ENCODE data around the gene GCN1. TPM values are rescaled to one million over a fixed set of nuclear protein-coding genes. Genes with fewer than 3 reads are reported as not detected.
"Not testable (repeated sequence)": the region's sequence is repeated elsewhere in the genome, so short reads cannot be mapped to it uniquely, and the experiment has no call there.

The GCN1 gene
- total and polyA plus RNA-seq, 2 donors (not counting 1 experiment from before 2014, with no cell fraction given), result 30.8 to 93.1 TPM

- Histone ChIP-seq H4K20me1 (ENCODE audit: control insufficient read depth, extremely low read depth, insufficient read depth, low read length) (no peaks in the 10 kb centered on the region), H3K4me1 (ENCODE audit: control insufficient read depth, extremely low read depth, insufficient read depth, low read length) (peaks cover 55% of the 10 kb centered on the region), H2AFZ (ENCODE audit: low read length) (no peak overlapping the region), H3K79me2 (ENCODE audit: control insufficient read depth, insufficient read depth, low read length) (peaks cover 90% of the 10 kb centered on the region), H3K4me2 (ENCODE audit: extremely low read depth, insufficient read depth, low read length) (no peak overlapping the region), H3K27me3 (ENCODE audit: control insufficient read depth, insufficient read depth, low read length) (no peaks in the 10 kb centered on the region), H3K9me3 (ENCODE audit: control insufficient read depth, insufficient read depth, low read depth, low read length) (no peaks in the 10 kb centered on the region), H3K9ac (ENCODE audit: insufficient read depth, low read length) (no peak overlapping the region), H3K27ac (ENCODE audit: insufficient read depth, low read length) (no peak overlapping the region), H3K4me3 (replicated peaks in 1 of 4; ENCODE audit: control extremely low read depth in 1 of 4, insufficient read depth in 1 of 4, low read depth in 3 of 4, low read length in 4 of 4) (no peak overlapping the region), H3K36me3 (ENCODE audit: control insufficient read depth, insufficient read depth, low read length) (peaks cover 3% of the 10 kb centered on the region)
- no peak for TF ChIP-seq EZH2 (IDR thresholded peaks at IDR 0.05; ENCODE audit: low read length, missing control alignments)
- TF ChIP-seq CTCF (conservative IDR thresholded peaks at IDR 0.05 in 1 of 2, IDR thresholded peaks at IDR 0.05 in 1 of 2; ENCODE audit: low read depth in 1 of 2, low read length in 2 of 2), result no peak
- DNase-seq (ENCODE audit: low read depth in 2 of 2), result no peak
Observed at GRCh38 chr12:120238839-120239445, 44.4 kb upstream of the GCN1 start.

DNA sequence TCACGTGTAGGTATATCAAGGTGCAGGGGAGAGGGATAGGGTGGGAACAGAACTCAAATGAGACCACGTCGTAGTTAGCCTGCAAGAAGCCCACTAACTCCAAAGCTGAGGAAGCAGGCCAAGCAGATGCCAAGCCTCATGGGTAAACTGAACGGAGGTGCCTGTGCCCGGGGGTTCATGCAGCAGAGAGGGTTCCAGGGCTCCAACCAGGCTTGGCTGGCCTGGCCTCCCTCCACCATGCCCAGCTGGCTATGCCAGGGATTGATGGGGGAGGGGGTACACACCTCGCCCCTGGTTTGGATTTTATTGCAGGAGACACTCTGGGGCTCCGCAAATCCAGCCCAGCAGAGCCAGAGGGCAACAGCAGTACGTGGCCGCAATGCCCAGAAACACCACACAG, 43.7 kb upstream of the GCN1 start:
- H3K4me2 ChIP-seq (ENCODE audit: extremely low read depth, insufficient read depth, low read length), result peak overlapping the region; percentile 44
- peaks cover 2% of the 10 kb centered on the region for H3K36me3 ChIP-seq (ENCODE audit: control insufficient read depth, insufficient read depth, low read length)
- no peak for DNase-seq (ENCODE audit: low read depth in 2 of 2)
- H3K4me3 ChIP-seq (replicated peaks in 1 of 4; ENCODE audit: control extremely low read depth in 1 of 4, insufficient read depth in 1 of 4, low read depth in 3 of 4, low read length in 4 of 4), result no peak overlapping the region
- H3K27ac ChIP-seq (ENCODE audit: insufficient read depth, low read length), result peak overlapping the region; percentile 85
- H3K27me3 ChIP-seq (ENCODE audit: control insufficient read depth, insufficient read depth, low read length), result no peaks in the 10 kb centered on the region
- TF ChIP-seq CTCF (conservative IDR thresholded peaks at IDR 0.05 in 1 of 2, IDR thresholded peaks at IDR 0.05 in 1 of 2; ENCODE audit: low read depth in 1 of 2, low read length in 2 of 2) (no peak), EZH2 (IDR thresholded peaks at IDR 0.05; ENCODE audit: low read length, missing control alignments) (no peak)
- peaks cover 59% of the 10 kb centered on the region for H3K4me1 ChIP-seq (ENCODE audit: control insufficient read depth, extremely low read depth, insufficient read depth, low read length)
- H3K9me3 ChIP-seq (ENCODE audit: control insufficient read depth, insufficient read depth, low read depth, low read length), result no peaks in the 10 kb centered on the region
- H3K9ac ChIP-seq (ENCODE audit: insufficient read depth, low read length), result no peak overlapping the region
- no peaks in the 10 kb centered on the region for H4K20me1 ChIP-seq (ENCODE audit: control insufficient read depth, extremely low read depth, insufficient read depth, low read length)
- no peak overlapping the region for H2AFZ ChIP-seq (ENCODE audit: low read length)
- peaks cover 90% of the 10 kb centered on the region for H3K79me2 ChIP-seq (ENCODE audit: control insufficient read depth, insufficient read depth, low read length)

DNA sequence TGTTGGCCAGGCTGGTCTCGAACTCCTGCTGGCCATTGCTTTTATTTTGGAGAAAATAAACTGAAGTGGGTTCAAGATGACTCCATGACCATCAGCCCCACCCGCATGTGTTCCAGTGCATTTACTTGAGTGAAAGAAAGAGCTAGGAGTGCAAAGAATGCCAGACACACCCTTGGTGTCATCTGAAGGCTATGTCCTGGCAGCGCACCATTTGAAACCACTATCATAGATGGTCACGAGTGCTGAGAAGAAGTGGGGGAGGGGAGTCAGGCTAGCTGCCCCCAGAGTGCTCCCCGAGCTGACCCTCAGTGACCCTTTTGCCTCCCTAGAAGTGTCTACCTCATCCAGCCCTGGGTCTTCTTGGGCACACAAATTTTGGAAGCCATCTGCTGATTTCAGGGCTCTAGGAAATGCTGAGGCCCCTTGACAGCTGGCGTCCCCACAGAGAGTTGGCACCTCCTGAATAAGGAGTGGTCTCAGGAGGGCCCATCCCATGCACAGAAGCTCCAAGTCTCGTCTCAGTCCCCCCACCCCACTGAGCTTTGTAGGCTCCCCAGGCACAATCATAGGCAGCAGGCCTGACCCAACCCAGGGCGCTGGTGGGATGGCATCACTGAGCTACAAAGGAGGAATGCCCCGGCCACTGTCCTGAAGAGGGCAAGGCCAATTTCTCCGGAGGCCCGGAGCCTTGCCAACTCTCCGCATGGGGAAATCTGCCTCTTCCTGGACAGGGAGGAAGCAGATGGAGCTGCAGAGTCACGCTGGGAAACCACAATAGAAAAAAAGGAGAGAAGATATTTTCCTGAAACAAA, 43.1 kb upstream of the GCN1 start:
- H3K4me1 ChIP-seq (ENCODE audit: control insufficient read depth, extremely low read depth, insufficient read depth, low read length), result peaks cover 66% of the 10 kb centered on the region
- DNase-seq (ENCODE audit: low read depth in 2 of 2), result peak; percentile 70 to 83
- no peak overlapping the region for H3K9ac ChIP-seq (ENCODE audit: insufficient read depth, low read length)
- H3K27me3 ChIP-seq (ENCODE audit: control insufficient read depth, insufficient read depth, low read length), result no peaks in the 10 kb centered on the region
- no peak overlapping the region for H3K4me3 ChIP-seq (replicated peaks in 1 of 4; ENCODE audit: control extremely low read depth in 1 of 4, insufficient read depth in 1 of 4, low read depth in 3 of 4, low read length in 4 of 4)
- H3K4me2 ChIP-seq (ENCODE audit: extremely low read depth, insufficient read depth, low read length), result no peak overlapping the region
- no peaks in the 10 kb centered on the region for H3K9me3 ChIP-seq (ENCODE audit: control insufficient read depth, insufficient read depth, low read depth, low read length)
- TF ChIP-seq EZH2 (IDR thresholded peaks at IDR 0.05; ENCODE audit: low read length, missing control alignments) (no peak), CTCF (conservative IDR thresholded peaks at IDR 0.05 in 1 of 2, IDR thresholded peaks at IDR 0.05 in 1 of 2; ENCODE audit: low read depth in 1 of 2, low read length in 2 of 2) (no peak)
- H2AFZ ChIP-seq (ENCODE audit: low read length), result no peak overlapping the region
- peaks cover 90% of the 10 kb centered on the region for H3K79me2 ChIP-seq (ENCODE audit: control insufficient read depth, insufficient read depth, low read length)
- no peaks in the 10 kb centered on the region for H4K20me1 ChIP-seq (ENCODE audit: control insufficient read depth, extremely low read depth, insufficient read depth, low read length)
- H3K27ac ChIP-seq (ENCODE audit: insufficient read depth, low read length), result peak overlapping the region; percentile 85
- peaks cover 2% of the 10 kb centered on the region for H3K36me3 ChIP-seq (ENCODE audit: control insufficient read depth, insufficient read depth, low read length)

GRCh38 chr12:120236809-120237208, 42.3 kb upstream of the GCN1 start:
- not testable (repeated sequence) for H3K4me3 ChIP-seq (replicated peaks in 1 of 4; ENCODE audit: control extremely low read depth in 1 of 4, insufficient read depth in 1 of 4, low read depth in 3 of 4, low read length in 4 of 4); H3K9ac ChIP-seq (ENCODE audit: insufficient read depth, low read length); H3K36me3 ChIP-seq (ENCODE audit: control insufficient read depth, insufficient read depth, low read length); H3K27me3 ChIP-seq (ENCODE audit: control insufficient read depth, insufficient read depth, low read length); DNase-seq (ENCODE audit: low read depth in 2 of 2); H4K20me1 ChIP-seq (ENCODE audit: control insufficient read depth, extremely low read depth, insufficient read depth, low read length); H2AFZ ChIP-seq (ENCODE audit: low read length); H3K9me3 ChIP-seq (ENCODE audit: control insufficient read depth, insufficient read depth, low read depth, low read length); H3K4me2 ChIP-seq (ENCODE audit: extremely low read depth, insufficient read depth, low read length)
- H3K27ac ChIP-seq (ENCODE audit: insufficient read depth, low read length), result peak overlapping the region; percentile 85
- H3K79me2 ChIP-seq (ENCODE audit: control insufficient read depth, insufficient read depth, low read length), result peaks cover 88% of the 10 kb centered on the region
- peaks cover 71% of the 10 kb centered on the region for H3K4me1 ChIP-seq (ENCODE audit: control insufficient read depth, extremely low read depth, insufficient read depth, low read length)
